Erythroblast (primary cell): Measurements from ENCODE around the gene PLXNC1.

Source experiments
- DNase-seq, 2 experiments: peaks; one replicate each; lab custom pipeline; 2025; lab: John Stamatoyannopoulos, UW
- GATA1 ChIP-seq: IDR thresholded peaks from 2 replicates; pipeline ENCODE4 v1.6.1; 2011; ENCODE audit warnings: low read depth, mild to moderate bottlenecking, control low read depth, low read length, moderate library complexity
- POLR2A ChIP-seq: IDR thresholded peaks from 2 replicates; pipeline ENCODE4 v1.6.1; 2011; ENCODE audit warnings: mild to moderate bottlenecking, low read length

PLXNC1 gene

GRCh38 chr12:94223842-94224241 lies 75.5 kb downstream of the PLXNC1 start:
- DNase-seq = no peak
- TF ChIP-seq GATA1 = no peak

DNA sequence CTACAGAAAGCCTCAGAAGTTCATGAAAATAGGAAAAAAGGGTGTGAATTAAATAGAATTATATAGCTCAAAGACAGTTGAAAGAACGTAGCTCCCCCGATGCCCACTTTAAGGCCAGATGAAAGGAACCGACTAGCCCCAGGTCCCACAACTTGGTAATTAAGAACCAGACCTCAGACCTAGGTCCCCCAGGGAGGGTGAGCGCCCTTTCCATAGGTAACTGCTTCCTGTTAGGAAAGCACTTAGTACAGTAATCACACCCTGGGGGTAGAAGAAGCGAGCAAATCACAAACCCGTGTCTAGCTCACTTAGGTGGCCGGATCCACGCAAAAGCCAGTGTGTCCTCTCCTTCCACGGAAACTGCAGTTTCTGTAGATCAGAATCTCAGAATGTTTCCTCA lies 77.1 kb downstream of the PLXNC1 start:
- DNase-seq = no peak
- no peak for TF ChIP-seq POLR2A
- TF ChIP-seq GATA1 = no peak

DNA sequence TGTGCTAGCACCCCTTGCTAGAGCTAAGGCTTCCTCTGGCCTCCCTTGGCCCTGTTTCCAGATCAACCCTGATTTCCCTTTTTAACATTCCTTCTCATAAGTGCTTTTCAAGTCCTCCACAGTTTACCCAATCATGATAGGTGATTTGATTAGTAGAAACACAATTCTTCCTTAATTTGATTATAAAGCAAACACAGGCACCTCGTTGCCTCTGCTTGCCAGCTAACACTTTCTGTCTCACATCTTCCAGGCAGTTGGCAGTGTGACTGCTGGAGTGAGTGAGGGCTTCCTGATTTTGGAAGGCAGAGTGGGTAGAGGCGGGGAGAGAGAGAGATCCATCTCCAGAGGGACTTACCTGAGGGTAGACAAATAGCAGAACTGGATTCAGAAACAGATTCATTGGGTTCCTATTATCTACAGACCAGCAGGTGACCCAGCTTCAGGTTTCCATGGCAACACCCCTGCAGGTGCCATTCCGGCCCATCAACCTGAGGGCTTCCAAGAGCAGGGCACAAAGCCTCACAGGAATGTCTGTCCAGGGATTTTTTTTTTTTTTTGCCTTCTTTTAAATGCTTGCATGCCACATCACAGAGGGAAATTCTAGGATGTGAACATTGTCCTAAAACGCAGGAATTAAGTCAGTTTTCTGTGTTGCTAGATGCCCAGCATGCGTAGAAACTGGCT lies 77.7 kb downstream of the PLXNC1 start:
- no peak for DNase-seq
- TF ChIP-seq POLR2A = no peak
- TF ChIP-seq GATA1 = no peak

DNA sequence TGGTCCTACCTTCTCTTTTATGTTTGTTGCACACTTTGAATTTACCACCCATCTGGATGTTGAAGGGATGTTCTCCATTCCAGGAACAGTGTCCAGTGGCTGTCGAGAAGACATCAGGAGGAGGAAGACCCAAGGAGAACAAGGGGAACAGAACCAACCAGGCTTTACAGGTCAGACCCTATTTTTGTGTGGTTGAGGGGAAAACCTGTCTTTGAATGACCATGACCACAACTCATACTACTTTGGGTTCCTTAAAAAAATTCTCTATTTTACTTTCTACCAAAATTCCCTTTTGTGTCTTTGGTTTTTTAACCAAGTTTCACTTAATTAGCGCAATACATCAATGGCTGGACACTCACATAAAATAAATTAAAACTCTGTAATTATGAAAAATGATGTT lies 78.7 kb downstream of the PLXNC1 start:
- DNase-seq = no peak
- no peak for TF ChIP-seq GATA1
- TF ChIP-seq POLR2A = no peak

DNA sequence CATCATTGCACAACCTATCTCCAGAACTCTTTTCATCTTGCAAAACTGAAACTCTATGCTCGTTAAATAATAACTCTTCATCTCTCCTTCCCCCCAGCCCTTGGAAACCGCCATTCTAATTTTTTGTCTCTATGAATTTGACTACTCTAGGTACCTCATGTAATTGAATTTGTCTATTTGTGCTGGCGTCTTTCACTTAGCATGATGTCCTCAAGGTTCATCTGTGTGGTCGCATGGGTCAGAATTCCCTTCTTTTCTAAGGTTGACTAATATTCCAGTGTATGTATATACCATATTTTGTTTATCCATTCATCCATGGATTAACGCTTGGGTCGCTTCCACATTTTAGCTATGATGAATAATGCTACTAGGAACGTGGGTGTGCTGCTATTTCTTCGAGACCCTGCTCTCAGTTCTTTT lies 80.1 kb downstream of the PLXNC1 start:
- no peak for TF ChIP-seq POLR2A

GRCh38 chr12:94229902-94230301 lies 81.5 kb downstream of the PLXNC1 start:
- DNase-seq = no peak
- TF ChIP-seq GATA1 (no peak), POLR2A (no peak)

More for the DNA sequence above, 80.1 kb downstream of the PLXNC1 start:
- no peak for DNase-seq

- TF ChIP-seq POLR2A (no peak), GATA1 (no peak)
- DNase-seq = no peak
Measured at GRCh38 chr12:94230357-94230905, 82.1 kb downstream of the PLXNC1 start.

- peak in 1 of 2 experiments; percentile 63 for DNase-seq
- no peak for TF ChIP-seq POLR2A
- TF ChIP-seq GATA1 = no peak
Measured at GRCh38 chr12:94231709-94232108, 83.3 kb downstream of the PLXNC1 start.

DNA sequence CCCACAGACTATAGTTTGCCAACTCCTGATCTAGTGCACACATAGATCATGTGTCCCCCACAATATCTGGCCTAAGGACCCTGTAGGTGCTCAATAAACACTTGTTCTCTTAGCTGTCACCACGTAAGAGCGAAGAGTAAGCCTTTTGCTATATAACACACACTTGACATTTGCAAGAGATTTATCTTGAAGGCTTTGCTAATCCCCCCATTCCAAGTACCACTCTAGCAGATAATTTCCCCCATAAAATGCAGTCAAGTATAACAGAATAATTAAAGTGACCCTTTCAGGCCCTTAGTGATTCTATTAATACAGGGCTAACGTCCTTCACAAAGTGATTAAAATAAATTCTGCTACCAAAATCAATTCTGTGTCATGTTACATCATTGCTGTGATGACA lies 87.5 kb downstream of the PLXNC1 start:
- no peak for DNase-seq

DNA sequence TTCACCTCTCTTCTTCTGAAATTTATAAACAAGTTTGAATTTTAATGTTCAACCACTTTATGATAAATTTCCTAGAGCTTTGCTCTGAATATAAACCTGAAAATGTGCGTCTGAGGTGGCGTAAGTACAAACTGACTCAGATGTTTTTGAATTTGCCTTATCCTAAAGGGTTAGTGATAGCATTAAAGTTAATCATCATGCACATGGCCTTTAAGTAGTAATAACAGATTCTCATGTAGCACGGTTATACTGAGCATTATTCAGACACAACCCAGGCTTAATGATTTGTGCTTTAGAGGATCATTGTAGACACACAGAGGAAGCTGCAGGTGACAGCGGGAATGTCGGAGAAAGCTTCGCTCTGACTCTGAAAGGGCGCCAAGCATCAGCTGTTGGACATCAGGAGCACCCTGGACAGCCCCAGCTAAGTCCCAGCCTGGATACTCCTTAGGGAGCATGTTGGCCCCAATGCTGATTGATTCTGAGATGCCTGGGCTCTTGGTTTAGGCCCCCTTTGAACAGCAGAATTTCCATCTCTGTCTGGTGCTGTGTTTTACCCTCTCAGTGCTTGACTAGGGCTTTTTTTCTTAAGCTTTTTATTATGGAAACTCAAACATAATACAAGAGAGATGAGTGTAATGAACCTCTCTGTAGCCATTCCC lies 91.1 kb downstream of the PLXNC1 start:
- no peak for TF ChIP-seq POLR2A
- TF ChIP-seq GATA1 = no peak
- no peak for DNase-seq

More for the DNA sequence above, 87.5 kb downstream of the PLXNC1 start:
- TF ChIP-seq GATA1 (no peak), POLR2A (no peak)

- TF ChIP-seq POLR2A (no peak), GATA1 (no peak)
- no peak for DNase-seq
Measured at GRCh38 chr12:94240171-94240570, 91.8 kb downstream of the PLXNC1 start.

DNA sequence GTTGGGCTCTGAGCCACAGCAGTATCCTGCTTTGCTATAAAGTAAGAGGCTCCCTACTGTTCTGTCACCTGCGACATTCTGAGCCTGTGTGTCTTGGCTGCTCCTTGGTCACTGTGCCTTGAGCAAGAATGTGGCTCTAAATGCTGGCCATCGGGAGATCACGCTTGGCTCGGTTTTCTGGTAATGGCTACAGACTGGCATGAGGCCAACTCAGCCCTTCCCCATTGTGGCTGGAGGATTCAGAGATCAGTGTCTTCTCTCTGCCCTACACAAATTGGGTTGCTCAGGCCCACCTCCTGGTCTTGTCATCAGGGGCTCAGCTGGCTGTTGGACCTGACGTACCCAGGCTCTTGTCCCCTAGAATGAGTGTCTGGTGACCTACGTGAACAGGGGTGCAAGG lies 94.5 kb downstream of the PLXNC1 start:
- no peak for DNase-seq

DNA sequence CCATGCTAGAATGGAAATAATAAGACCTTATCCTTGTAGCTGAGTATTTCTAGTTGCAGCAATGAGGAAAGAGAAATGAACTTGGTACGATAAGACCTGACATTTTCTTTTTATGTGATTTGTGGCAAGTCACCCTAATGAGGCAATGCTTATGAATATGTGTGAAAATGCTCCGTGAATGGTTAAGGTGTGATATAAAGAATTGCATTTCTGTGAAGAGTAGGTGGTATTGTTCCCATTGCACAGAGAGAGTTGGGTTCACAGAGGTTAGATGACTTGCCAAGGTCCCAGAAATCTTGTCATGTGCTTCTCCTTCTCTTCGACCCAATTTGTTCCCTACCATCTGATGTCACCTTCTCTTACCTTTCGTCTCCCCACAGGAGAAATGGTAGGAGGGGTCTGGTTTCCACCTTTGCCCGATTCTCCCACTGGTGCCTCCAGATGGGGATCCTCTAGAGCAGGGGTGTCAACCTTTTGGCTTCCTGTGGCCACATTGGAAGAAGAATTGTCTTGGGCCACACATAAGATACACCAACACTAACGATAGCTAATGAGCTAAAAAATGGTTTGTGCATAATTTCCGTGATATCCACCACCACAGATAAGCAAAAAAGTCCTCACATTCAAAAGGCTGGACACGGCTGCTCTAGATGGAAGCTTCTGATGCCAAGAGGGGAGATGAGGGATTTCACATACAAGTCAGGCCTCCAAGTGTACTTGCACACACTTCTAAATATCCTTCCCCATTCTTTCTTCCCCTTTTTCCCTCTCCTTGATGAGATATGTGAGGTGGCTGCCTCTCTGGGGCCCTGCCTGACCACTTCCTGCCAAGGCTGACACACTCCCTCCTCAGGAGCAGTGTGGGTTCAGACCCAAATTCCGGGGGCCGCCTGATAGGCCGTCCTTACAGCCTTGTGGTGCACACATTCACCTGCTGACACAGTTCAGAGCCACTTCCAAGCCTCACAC lies 96.1 kb downstream of the PLXNC1 start:
- no peak for TF ChIP-seq GATA1
- no peak for TF ChIP-seq POLR2A
- peak in 1 of 2 experiments; percentile 8 for DNase-seq

More for the DNA sequence above, 94.5 kb downstream of the PLXNC1 start:
- TF ChIP-seq GATA1 (no peak), POLR2A (no peak)
